ENCODE data around the gene SLC39A8.

SLC39A8 gene

GRCh38 chr4:102348701-102349100 lies 3.4 kb upstream of the SLC39A8 start (continued):
- TF ChIP-seq ZNF660 (tag by site-specific recombination; IDR thresholded peaks at IDR 0.05): no peak
- no peak for TF ChIP-seq WT1 (tag by site-specific recombination; IDR thresholded peaks at IDR 0.05)
- TF ChIP-seq ZNF830 (tag by site-specific recombination; IDR thresholded peaks at IDR 0.05; ENCODE audit: low read depth): no peak
- no peak for TF ChIP-seq ZNF76 (tag by site-specific recombination; IDR thresholded peaks at IDR 0.05; ENCODE audit: borderline replicate concordance, low read depth)
- TF ChIP-seq ZNF335 (tag by site-specific recombination; conservative IDR thresholded peaks at IDR 0.05): no peak
- TF ChIP-seq GLIS2 (tag by site-specific recombination; IDR thresholded peaks at IDR 0.05): no peak
- no peak for TF ChIP-seq ZNF776 (tag by site-specific recombination; IDR thresholded peaks at IDR 0.05; ENCODE audit: borderline replicate concordance)
- TF ChIP-seq ZNF837 (tag by site-specific recombination; IDR thresholded peaks at IDR 0.05): no peak
- no peak for TF ChIP-seq ZNF266 (tag by site-specific recombination; IDR thresholded peaks at IDR 0.05; ENCODE audit: low read depth)

GRCh38 chr4:102345795-102346100 lies 466 bp upstream of the SLC39A8 start:
- ChIA-PET POLR2A (interaction anchor here (1.1 kb wide), 1 partner anchor 24 kb away, joined by 3 read pairs; no protein-coding TSS in a partner anchor), CTCF (interaction anchor here (0.6 to 0.9 kb wide), 4 partner anchors 35 to 84 kb away, joined by 3 to 5 read pairs (median 4); no protein-coding TSS in a partner anchor)
- Histone ChIP-seq H3K27ac (ENCODE audit: extremely low read depth, low read depth, low read length) (no peak overlapping the region), H3K9me3 (ENCODE audit: control insufficient read depth, insufficient read depth, low read depth, low read length) (no peaks in the 10 kb centered on the region), H3K36me3 (ENCODE audit: control insufficient read depth in 2 of 2, insufficient read depth in 1 of 2, low read length in 2 of 2) (no peaks in the 10 kb centered on the region), H3K4me3 (ENCODE audit: low read depth, low read length) (peak overlapping the region; percentile 56), H3K4me1 (ENCODE audit: control insufficient read depth, insufficient read depth, low read length) (no peaks in the 10 kb centered on the region)
- TF ChIP-seq PRDM1 (tag by site-specific recombination; IDR thresholded peaks at IDR 0.05) (peak; percentile 35; the same call in 1 of the 2 replicates), ZNF660 (tag by site-specific recombination; IDR thresholded peaks at IDR 0.05) (no peak), SCRT1 (tag by site-specific recombination; IDR thresholded peaks at IDR 0.05; ENCODE audit: borderline replicate concordance) (peak; percentile 68), SCRT2 (tag by site-specific recombination; IDR thresholded peaks at IDR 0.05) (peak; percentile 92)
- TF ChIP-seq, protein P1, sequence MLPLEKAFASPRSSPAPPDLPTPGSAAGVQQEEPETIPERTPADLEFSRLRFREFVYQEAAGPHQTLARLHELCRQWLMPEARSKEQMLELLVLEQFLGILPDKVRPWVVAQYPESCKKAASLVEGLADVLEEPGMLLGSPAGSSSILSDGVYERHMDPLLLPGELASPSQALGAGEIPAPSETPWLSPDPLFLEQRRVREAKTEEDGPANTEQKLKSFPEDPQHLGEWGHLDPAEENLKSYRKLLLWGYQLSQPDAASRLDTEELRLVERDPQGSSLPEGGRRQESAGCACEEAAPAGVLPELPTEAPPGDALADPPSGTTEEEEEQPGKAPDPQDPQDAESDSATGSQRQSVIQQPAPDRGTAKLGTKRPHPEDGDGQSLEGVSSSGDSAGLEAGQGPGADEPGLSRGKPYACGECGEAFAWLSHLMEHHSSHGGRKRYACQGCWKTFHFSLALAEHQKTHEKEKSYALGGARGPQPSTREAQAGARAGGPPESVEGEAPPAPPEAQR (tag by site-specific recombination; IDR thresholded peaks at IDR 0.05): 0 out of 2 replicates have a peak, but pooled peaks have one; percentile 17

- H3K27ac ChIP-seq (ENCODE audit: extremely low read depth, low read depth, low read length): peak overlapping the region; percentile 66; the same call in 1 of the 2 replicates
- no peaks in the 10 kb centered on the region for H3K9me3 ChIP-seq (ENCODE audit: control insufficient read depth, insufficient read depth, low read depth, low read length)
- CTCF ChIA-PET: no interaction called here
- no peaks in the 10 kb centered on the region for H3K4me1 ChIP-seq (ENCODE audit: control insufficient read depth, insufficient read depth, low read length)
- POLR2A ChIA-PET: interaction anchor here (0.6 to 1.1 kb wide), 2 partner anchors 23 to 752 kb away, joined by 3 read pairs; no protein-coding TSS in a partner anchor
- H3K36me3 ChIP-seq (ENCODE audit: control insufficient read depth in 2 of 2, insufficient read depth in 1 of 2, low read length in 2 of 2): no peaks in the 10 kb centered on the region
- H3K4me3 ChIP-seq (ENCODE audit: low read depth, low read length): peak overlapping the region; percentile 56
- TF ChIP-seq ZNF169 (tag by site-specific recombination; IDR thresholded peaks at IDR 0.05) (no peak), ZNF16 (tag by site-specific recombination; IDR thresholded peaks at IDR 0.05; ENCODE audit: low read depth) (no peak), ZBTB26 (tag by site-specific recombination; optimal IDR thresholded peaks at IDR 0.05) (peak; percentile 87), GLIS2 (tag by site-specific recombination; IDR thresholded peaks at IDR 0.05) (0 out of 2 replicates have a peak, but pooled peaks have one; percentile 31), ZNF518A (tag by site-specific recombination; conservative IDR thresholded peaks at IDR 0.05; ENCODE audit: low read depth) (no peak), IKZF3 (tag by site-specific recombination; IDR thresholded peaks at IDR 0.05) (no peak)
- TF ChIP-seq, protein P2, sequence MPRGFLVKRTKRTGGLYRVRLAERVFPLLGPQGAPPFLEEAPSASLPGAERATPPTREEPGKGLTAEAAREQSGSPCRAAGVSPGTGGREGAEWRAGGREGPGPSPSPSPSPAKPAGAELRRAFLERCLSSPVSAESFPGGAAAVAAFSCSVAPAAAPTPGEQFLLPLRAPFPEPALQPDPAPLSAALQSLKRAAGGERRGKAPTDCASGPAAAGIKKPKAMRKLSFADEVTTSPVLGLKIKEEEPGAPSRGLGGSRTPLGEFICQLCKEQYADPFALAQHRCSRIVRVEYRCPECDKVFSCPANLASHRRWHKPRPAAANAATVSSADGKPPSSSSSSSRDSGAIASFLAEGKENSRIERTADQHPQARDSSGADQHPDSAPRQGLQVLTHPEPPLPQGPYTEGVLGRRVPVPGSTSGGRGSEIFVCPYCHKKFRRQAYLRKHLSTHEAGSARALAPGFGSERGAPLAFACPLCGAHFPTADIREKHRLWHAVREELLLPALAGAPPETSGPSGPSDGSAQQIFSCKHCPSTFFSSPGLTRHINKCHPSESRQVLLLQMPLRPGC (tag by site-specific recombination; IDR thresholded peaks at IDR 0.05): no peak
- TF ChIP-seq, protein P3, sequence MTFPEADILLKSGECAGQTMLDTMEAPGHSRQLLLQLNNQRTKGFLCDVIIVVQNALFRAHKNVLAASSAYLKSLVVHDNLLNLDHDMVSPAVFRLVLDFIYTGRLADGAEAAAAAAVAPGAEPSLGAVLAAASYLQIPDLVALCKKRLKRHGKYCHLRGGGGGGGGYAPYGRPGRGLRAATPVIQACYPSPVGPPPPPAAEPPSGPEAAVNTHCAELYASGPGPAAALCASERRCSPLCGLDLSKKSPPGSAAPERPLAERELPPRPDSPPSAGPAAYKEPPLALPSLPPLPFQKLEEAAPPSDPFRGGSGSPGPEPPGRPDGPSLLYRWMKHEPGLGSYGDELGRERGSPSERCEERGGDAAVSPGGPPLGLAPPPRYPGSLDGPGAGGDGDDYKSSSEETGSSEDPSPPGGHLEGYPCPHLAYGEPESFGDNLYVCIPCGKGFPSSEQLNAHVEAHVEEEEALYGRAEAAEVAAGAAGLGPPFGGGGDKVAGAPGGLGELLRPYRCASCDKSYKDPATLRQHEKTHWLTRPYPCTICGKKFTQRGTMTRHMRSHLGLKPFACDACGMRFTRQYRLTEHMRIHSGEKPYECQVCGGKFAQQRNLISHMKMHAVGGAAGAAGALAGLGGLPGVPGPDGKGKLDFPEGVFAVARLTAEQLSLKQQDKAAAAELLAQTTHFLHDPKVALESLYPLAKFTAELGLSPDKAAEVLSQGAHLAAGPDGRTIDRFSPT (tag by site-specific recombination; IDR thresholded peaks at IDR 0.05): 0 out of 2 replicates have a peak, but pooled peaks have one; percentile 50
Observed at GRCh38 chr4:102344520-102344953, 745 bp downstream of the SLC39A8 start.
